Measurements from ENCODE around the gene BICD2.

The BICD2 gene

DNA sequence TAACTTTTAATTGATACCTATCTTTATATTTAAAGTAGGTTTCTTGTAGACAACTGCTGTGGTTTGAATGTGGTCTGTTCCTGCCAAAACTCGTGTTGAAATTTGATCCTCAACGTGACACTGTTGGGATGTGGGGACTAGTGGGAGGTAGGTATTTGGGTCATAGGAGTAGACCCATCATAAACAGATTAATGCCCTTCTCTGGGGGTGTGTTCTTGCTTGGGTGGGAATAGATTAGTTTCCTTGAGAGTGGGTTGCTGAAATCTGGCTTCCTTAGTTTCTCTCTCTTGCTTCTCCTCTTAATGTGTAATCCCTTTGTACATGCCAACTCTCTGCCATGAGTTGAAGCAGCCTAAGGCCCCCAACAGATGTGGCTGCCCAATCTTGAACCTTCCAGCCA is 60.1 kb downstream of the BICD2 start:
- Histone ChIP-seq H3K9ac (ENCODE audit: low read depth, low read length) (no peak overlapping the region), H3K27ac (ENCODE audit: low read length) (no peak overlapping the region), H3K36me3 (ENCODE audit: insufficient read depth, low read length) (peaks cover 5% of the 10 kb centered on the region; the same call in 1 of the 2 replicates), H3K4me3 (ENCODE audit: low read depth in 1 of 2, low read length in 2 of 2) (no peak overlapping the region), H3K27me3 (ENCODE audit: insufficient read depth, low read length, poor library complexity) (no peaks in the 10 kb centered on the region), H2AFZ (ENCODE audit: low read depth, low read length) (no peak overlapping the region), H3K4me1 (ENCODE audit: insufficient read depth, low read length) (no peaks in the 10 kb centered on the region), H3K4me2 (ENCODE audit: insufficient read depth, low read length) (no peak overlapping the region), H3K79me2 (ENCODE audit: insufficient read depth, low read length) (no peaks in the 10 kb centered on the region), H4K20me1 (ENCODE audit: insufficient read depth, low read length) (no peaks in the 10 kb centered on the region), H3K9me3 (ENCODE audit: insufficient read depth, low read length, severe bottlenecking) (no peaks in the 10 kb centered on the region)
- TF ChIP-seq EZH2 (IDR thresholded peaks at IDR 0.05; ENCODE audit: borderline replicate concordance, low read depth, low read length, severe bottlenecking): no peak
- TF ChIP-seq, protein P1, sequence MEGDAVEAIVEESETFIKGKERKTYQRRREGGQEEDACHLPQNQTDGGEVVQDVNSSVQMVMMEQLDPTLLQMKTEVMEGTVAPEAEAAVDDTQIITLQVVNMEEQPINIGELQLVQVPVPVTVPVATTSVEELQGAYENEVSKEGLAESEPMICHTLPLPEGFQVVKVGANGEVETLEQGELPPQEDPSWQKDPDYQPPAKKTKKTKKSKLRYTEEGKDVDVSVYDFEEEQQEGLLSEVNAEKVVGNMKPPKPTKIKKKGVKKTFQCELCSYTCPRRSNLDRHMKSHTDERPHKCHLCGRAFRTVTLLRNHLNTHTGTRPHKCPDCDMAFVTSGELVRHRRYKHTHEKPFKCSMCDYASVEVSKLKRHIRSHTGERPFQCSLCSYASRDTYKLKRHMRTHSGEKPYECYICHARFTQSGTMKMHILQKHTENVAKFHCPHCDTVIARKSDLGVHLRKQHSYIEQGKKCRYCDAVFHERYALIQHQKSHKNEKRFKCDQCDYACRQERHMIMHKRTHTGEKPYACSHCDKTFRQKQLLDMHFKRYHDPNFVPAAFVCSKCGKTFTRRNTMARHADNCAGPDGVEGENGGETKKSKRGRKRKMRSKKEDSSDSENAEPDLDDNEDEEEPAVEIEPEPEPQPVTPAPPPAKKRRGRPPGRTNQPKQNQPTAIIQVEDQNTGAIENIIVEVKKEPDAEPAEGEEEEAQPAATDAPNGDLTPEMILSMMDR (IDR thresholded peaks at IDR 0.05; ENCODE audit: borderline replicate concordance, extremely low read depth, low read length, poor library complexity, severe bottlenecking): no peak
- no peak for DNase-seq
- ATAC-seq (ENCODE audit: insufficient read depth, low read depth): no peak

DNA sequence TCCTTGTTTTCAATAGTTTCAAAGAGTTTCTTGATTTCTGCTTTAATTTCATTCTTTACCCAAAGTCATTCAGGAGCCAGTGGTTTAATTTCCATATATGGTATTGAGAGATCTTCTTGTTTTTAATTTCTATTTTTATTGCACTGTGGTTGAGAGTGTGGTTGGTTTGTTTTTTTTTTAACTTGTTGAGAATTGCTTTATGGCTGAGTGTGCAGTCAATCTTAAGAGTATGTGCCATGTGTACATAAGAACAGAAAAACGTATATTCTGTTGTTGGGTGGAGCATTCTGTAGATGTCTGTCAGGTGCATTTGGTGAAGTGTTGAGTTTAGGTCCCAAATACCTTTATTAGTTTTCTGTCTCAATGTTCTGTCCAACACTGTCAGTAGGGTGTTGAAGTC is 68.0 kb downstream of the BICD2 start:
- no peak overlapping the region for H3K27ac ChIP-seq (ENCODE audit: low read length)
- no peak for DNase-seq
- H3K9ac ChIP-seq (ENCODE audit: low read depth, low read length): no peak overlapping the region
- peaks cover 3% of the 10 kb centered on the region for H3K9me3 ChIP-seq (ENCODE audit: insufficient read depth, low read length, severe bottlenecking)
- no peaks in the 10 kb centered on the region for H3K79me2 ChIP-seq (ENCODE audit: insufficient read depth, low read length)
- H3K4me1 ChIP-seq (ENCODE audit: insufficient read depth, low read length): no peaks in the 10 kb centered on the region
- no peak overlapping the region for H3K4me2 ChIP-seq (ENCODE audit: insufficient read depth, low read length)
- H3K27me3 ChIP-seq (ENCODE audit: insufficient read depth, low read length, poor library complexity): no peaks in the 10 kb centered on the region
- no peaks in the 10 kb centered on the region for H3K36me3 ChIP-seq (ENCODE audit: insufficient read depth, low read length)
- no peak overlapping the region for H2AFZ ChIP-seq (ENCODE audit: low read depth, low read length)
- TF ChIP-seq, protein P1 (IDR thresholded peaks at IDR 0.05; ENCODE audit: borderline replicate concordance, extremely low read depth, low read length, poor library complexity, severe bottlenecking): no peak
- no peak for TF ChIP-seq EZH2 (IDR thresholded peaks at IDR 0.05; ENCODE audit: borderline replicate concordance, low read depth, low read length, severe bottlenecking)
- H4K20me1 ChIP-seq (ENCODE audit: insufficient read depth, low read length): no peaks in the 10 kb centered on the region
- no peak for ATAC-seq (ENCODE audit: insufficient read depth, low read depth)
- no peak overlapping the region for H3K4me3 ChIP-seq (ENCODE audit: low read depth in 1 of 2, low read length in 2 of 2)

DNA sequence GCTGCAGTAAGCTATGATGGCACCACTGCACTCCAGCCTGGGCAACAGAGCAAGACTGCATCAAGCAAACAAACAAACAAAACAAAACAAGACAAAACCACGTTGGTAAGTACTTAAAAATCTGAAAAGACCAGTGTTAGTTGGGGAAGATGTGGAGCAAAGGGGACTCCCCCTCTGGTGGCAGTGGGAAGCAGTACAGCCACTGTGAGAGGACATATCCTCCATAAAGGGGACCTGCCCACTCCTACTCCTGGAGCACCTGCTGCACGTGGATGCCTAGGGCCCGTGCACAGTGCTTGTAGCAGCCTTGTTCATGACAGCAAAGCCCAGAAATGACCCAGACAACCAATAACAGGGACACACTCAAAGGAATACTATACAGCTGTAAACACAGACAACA is 77.7 kb downstream of the BICD2 start:
- H3K9me3 ChIP-seq (ENCODE audit: insufficient read depth, low read length, severe bottlenecking): no peaks in the 10 kb centered on the region
- ATAC-seq (ENCODE audit: insufficient read depth, low read depth) (no peak; the same call in 2 of the 3 replicates), DNase-seq (no peak)

More for the DNA sequence above, 77.7 kb downstream of the BICD2 start:
- H3K79me2 ChIP-seq (ENCODE audit: insufficient read depth, low read length): no peaks in the 10 kb centered on the region
- no peak for TF ChIP-seq EZH2 (IDR thresholded peaks at IDR 0.05; ENCODE audit: borderline replicate concordance, low read depth, low read length, severe bottlenecking)
- TF ChIP-seq, protein P1 (IDR thresholded peaks at IDR 0.05; ENCODE audit: borderline replicate concordance, extremely low read depth, low read length, poor library complexity, severe bottlenecking): peak; percentile 38
- H4K20me1 ChIP-seq (ENCODE audit: insufficient read depth, low read length): no peaks in the 10 kb centered on the region
- no peak overlapping the region for H3K27ac ChIP-seq (ENCODE audit: low read length)
- no peaks in the 10 kb centered on the region for H3K36me3 ChIP-seq (ENCODE audit: insufficient read depth, low read length)
- no peaks in the 10 kb centered on the region for H3K27me3 ChIP-seq (ENCODE audit: insufficient read depth, low read length, poor library complexity)
- H3K4me1 ChIP-seq (ENCODE audit: insufficient read depth, low read length): no peaks in the 10 kb centered on the region
- no peak overlapping the region for H3K4me2 ChIP-seq (ENCODE audit: insufficient read depth, low read length)
- no peak overlapping the region for H3K9ac ChIP-seq (ENCODE audit: low read depth, low read length)
- H2AFZ ChIP-seq (ENCODE audit: low read depth, low read length): no peak overlapping the region
- H3K4me3 ChIP-seq (ENCODE audit: low read depth in 1 of 2, low read length in 2 of 2): no peak overlapping the region
